ACC112 (cell line): Measurements from ENCODE around the gene CXCR4.
A peak's percentile ranks its signal among the peaks of the same experiment; 100 is the strongest.

Experiments used
- H2AFZ ChIP-seq: fragments of 200-600 bp; sonication (generic); one replicate; pipeline ENCODE4 v1.6.0; 2017; ENCODE audit warnings: antibody characterized with exemption, low read length; ENCODE audit not compliant: unreplicated experiment
- H3K27ac ChIP-seq: fragments of 200-600 bp; sonication (generic); 2 replicates; pipeline ENCODE4 v1.5.1; 2014; ENCODE audit warnings: low read depth, mild to moderate bottlenecking, antibody characterized with exemption, low read length, moderate library complexity
- H3K27me3 ChIP-seq: fragments of 200-600 bp; sonication (generic); 2 replicates; pipeline ENCODE4 v1.6.1; 2014; ENCODE audit warnings: mild to moderate bottlenecking, antibody characterized with exemption, low read length, moderate library complexity, mixed read lengths; ENCODE audit not compliant: insufficient read depth
- H3K36me3 ChIP-seq: fragments of 200-600 bp; sonication (generic); 2 replicates; pipeline ENCODE4 v1.6.1; 2016; ENCODE audit warnings: mild to moderate bottlenecking, antibody characterized with exemption, low read length, moderate library complexity, mixed read lengths; ENCODE audit not compliant: insufficient read depth
- H3K4me1 ChIP-seq: fragments of 200-600 bp; sonication (generic); one replicate; pipeline ENCODE4 v1.6.1; 2016; ENCODE audit warnings: low read length, mixed read lengths; ENCODE audit not compliant: insufficient read depth, unreplicated experiment, control insufficient read depth
- H3K4me3 ChIP-seq: fragments of 200-600 bp; sonication (generic); 2 replicates; pipeline ENCODE4 v1.5.1; 2014; ENCODE audit warnings: mild to moderate bottlenecking, low read depth, low read length
- H3K79me2 ChIP-seq: fragments of 200-600 bp; sonication (generic); one replicate; pipeline ENCODE4 v1.6.0; 2016; ENCODE audit warnings: low read length; ENCODE audit not compliant: control insufficient read depth, unreplicated experiment, insufficient read depth

CXCR4 gene

DNA sequence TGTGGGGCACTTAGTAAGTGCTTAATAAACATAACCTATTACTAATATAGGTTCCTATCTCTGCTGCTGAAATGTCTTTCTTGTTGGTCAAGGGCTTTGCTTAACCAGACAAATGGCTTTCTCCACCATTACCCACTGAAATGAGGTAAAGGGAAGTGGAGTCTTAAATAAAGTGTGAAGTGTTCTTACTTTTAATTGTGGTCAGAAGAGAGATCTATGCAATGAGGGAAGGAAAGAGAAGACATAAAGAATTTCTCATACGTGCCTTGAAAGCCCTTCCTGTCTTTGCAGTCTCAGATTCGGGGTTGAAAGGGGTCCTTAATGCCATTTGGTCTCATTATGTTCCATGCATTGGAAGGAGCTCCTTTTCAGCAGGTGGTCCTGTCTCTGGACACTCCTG, 6.9 kb upstream of the CXCR4 start:
- Histone ChIP-seq H3K79me2 (no peaks in the 10 kb centered on the region), H2AFZ (no peak overlapping the region), H3K4me3 (no peak overlapping the region), H3K36me3 (no peaks in the 10 kb centered on the region), H3K27ac (no peak overlapping the region), H3K27me3 (peaks cover 82% of the 10 kb centered on the region), H3K4me1 (no peaks in the 10 kb centered on the region)

DNA sequence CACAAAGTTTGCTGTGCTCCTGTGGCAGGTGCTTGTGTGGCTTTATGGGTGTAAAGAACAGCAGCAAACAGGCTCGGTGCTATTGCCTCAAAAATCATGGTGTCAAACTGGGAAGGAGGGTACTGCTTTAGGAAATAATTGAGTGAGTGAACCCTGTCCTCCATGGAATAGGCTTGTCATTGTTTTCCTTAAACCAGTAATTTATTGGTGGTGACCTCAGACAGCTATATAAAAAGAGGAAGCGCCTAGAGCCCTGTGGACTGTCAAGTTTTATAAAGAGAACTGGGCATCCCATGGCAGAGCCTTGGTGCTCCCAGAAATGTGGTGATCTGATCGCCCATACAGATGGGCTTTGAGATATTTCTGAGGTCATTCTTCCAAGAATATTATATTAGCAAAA, 4.7 kb upstream of the CXCR4 start:
- no peaks in the 10 kb centered on the region for H3K79me2 ChIP-seq
- no peak overlapping the region for H3K4me3 ChIP-seq
- no peak overlapping the region for H2AFZ ChIP-seq
- H3K27ac ChIP-seq, result no peak overlapping the region
- H3K36me3 ChIP-seq, result no peaks in the 10 kb centered on the region
- no peaks in the 10 kb centered on the region for H3K4me1 ChIP-seq
- H3K27me3 ChIP-seq, result peaks cover 92% of the 10 kb centered on the region

DNA sequence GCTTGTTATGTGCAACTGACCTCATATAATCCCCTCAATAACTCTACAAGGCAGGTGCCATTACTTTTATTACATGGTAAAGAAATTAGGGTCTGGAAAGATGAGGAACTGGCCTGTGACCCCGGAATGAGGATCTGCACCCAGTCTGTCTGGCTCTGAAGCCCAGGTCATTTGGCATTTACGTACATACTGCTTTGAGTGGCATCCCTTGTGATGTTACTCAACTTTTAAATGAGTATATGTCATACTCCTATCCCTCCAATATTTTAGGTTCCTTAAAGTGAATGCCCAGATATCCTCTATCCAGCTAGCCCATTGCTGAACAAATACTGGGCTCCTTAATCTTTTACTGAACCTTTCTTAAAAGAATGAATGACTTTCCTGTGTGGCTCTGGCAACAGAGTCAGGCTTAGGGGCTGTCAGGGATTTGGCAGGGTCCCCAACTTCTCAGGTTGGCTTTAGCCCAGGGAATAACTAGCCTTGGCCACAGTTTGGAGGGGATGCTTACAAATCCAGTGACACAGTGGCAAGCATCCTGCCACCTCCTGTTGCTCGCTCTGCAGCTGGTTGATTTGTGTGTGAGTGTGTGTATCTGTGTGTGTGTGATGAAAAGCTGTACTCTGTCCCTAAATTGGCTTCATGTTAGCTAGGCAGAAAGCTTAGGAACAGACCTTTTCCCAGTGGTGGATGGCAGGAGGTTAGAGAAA, 3.4 kb upstream of the CXCR4 start:
- Histone ChIP-seq H2AFZ (no peak overlapping the region), H3K79me2 (no peaks in the 10 kb centered on the region), H3K36me3 (no peaks in the 10 kb centered on the region), H3K4me1 (no peaks in the 10 kb centered on the region), H3K27me3 (peaks cover 92% of the 10 kb centered on the region), H3K27ac (no peak overlapping the region), H3K4me3 (no peak overlapping the region)

GRCh38 chr2:136119717-136120675, 2.0 kb upstream of the CXCR4 start:
- no peak overlapping the region for H3K27ac ChIP-seq
- H3K79me2 ChIP-seq, result no peaks in the 10 kb centered on the region
- no peak overlapping the region for H2AFZ ChIP-seq
- H3K36me3 ChIP-seq, result no peaks in the 10 kb centered on the region
- peaks cover 92% of the 10 kb centered on the region for H3K27me3 ChIP-seq
- H3K4me1 ChIP-seq, result no peaks in the 10 kb centered on the region
- H3K4me3 ChIP-seq, result no peak overlapping the region; the same call in 1 of the 2 replicates

DNA sequence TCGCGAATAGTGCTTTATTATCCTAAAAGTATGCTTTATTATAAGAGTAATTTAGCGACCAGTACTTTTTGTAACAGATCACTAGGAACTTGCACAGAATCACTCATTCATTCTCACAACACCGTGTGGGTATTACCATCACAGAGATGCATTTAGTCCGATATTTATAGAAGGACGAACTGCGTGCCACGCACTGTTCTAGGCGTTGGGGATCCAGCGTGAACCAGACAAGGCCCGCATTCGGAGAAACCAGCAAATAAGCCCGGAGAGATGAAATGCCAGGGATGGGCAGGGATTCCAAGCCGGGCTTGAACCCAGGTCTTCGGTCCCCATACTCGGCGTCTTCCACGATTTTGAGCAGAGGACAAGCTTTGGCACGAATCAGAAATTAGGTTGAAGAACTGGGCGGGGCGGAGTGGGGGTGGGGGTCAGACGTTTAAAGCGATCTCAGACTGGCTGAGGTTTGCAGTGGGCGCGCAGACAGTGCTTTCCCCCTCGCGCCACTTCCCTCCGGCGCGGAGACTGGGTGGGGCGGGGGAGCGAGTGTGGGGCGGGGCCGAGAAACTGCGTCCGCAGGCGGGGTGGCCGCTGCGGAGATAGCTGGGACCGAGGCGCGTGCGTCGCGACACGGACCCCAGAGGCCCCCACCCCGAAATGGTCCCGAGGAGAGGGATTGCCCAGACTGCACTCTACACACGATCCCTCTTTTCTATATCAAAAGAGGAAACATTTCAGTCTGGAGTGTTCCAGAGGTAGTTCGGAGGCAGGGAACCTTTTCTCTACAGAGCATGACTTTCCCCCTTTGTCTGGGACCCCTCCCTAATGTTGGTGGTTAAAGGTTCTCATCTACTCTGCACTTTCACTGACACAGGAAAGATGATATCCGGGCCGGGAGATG, 1.1 kb upstream of the CXCR4 start:
- Histone ChIP-seq H3K4me1 (no peaks in the 10 kb centered on the region), H2AFZ (no peak overlapping the region), H3K27ac (no peak overlapping the region), H3K4me3 (peak overlapping the region; percentile 39; the same call in 1 of the 2 replicates), H3K79me2 (no peaks in the 10 kb centered on the region), H3K27me3 (peaks cover 92% of the 10 kb centered on the region), H3K36me3 (no peaks in the 10 kb centered on the region)

DNA sequence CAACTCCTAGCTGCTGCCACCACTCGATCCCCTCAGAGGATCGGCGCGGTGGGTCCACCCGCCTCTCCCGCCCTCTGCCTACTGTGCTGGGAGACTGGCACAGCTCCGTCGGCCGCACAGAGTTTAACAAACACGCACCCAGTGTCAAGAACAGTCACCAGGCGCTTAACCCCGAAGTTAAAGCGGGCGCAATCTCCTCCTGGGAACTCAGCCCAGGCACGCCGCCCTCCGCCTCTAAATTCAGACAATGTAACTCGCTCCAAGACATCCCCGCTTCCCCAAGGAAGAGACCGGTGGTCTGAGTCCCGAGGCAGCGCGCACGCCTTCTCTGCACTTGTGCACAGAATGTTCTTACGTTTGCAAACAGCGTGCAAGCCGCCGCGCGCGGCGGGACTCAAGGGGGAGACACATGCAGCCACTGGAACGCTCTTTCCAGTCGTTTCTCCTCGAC, 533 bp downstream of the CXCR4 start:
- peaks cover 99% of the 10 kb centered on the region for H3K27me3 ChIP-seq
- H3K27ac ChIP-seq, result no peak overlapping the region
- no peaks in the 10 kb centered on the region for H3K79me2 ChIP-seq
- no peak overlapping the region for H2AFZ ChIP-seq
- H3K4me1 ChIP-seq, result no peaks in the 10 kb centered on the region
- no peaks in the 10 kb centered on the region for H3K36me3 ChIP-seq
- peak overlapping the region; percentile 67 for H3K4me3 ChIP-seq

DNA sequence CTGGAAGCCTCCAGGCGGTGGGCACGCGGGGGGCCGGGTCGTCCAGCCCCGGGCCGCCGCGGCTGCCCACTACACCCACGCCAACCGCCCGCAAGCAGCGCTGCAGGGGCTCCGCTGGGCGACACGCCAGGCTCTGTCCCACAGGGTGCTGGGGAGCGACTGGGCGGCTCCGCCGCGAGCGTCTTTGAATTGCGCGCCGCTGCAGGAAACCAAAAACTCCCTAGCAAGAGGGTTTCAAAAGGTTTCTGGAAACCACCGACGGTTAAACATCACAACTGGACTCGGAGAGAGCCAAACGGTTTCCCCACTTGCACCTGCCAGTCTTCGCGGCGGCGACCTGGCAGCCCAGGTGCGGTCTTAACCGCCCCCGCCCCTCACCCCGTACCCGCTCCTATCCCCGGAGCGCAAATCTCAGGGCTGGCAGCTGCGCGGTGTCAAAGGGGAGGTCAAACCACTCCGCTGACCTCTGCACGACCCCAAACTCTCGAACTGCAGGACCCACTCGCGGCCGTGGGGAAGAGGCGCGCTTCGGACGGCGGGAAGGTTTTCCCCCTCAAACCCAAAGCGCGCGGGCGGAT, 1.0 kb downstream of the CXCR4 start:
- no peak overlapping the region for H3K27ac ChIP-seq
- peak overlapping the region; percentile 67; the same call in 1 of the 2 replicates for H3K4me3 ChIP-seq
- no peak overlapping the region for H2AFZ ChIP-seq
- H3K4me1 ChIP-seq, result no peaks in the 10 kb centered on the region
- no peaks in the 10 kb centered on the region for H3K79me2 ChIP-seq
- H3K27me3 ChIP-seq, result peaks cover 99% of the 10 kb centered on the region
- no peaks in the 10 kb centered on the region for H3K36me3 ChIP-seq

GRCh38 chr2:136116151-136116812, 1.7 kb downstream of the CXCR4 start:
- H2AFZ ChIP-seq, result no peak overlapping the region
- no peaks in the 10 kb centered on the region for H3K4me1 ChIP-seq
- H3K27me3 ChIP-seq, result peaks cover 99% of the 10 kb centered on the region
- no peaks in the 10 kb centered on the region for H3K79me2 ChIP-seq
- no peak overlapping the region for H3K27ac ChIP-seq
- H3K36me3 ChIP-seq, result no peaks in the 10 kb centered on the region
- peak overlapping the region; percentile 67; the same call in 1 of the 2 replicates for H3K4me3 ChIP-seq

- H3K4me3 ChIP-seq, result no peak overlapping the region
- H3K4me1 ChIP-seq, result no peaks in the 10 kb centered on the region
- H2AFZ ChIP-seq, result no peak overlapping the region
- no peaks in the 10 kb centered on the region for H3K36me3 ChIP-seq
- H3K27ac ChIP-seq, result no peak overlapping the region
- no peaks in the 10 kb centered on the region for H3K79me2 ChIP-seq
- peaks cover 99% of the 10 kb centered on the region for H3K27me3 ChIP-seq
Measured at GRCh38 chr2:136115183-136115761, 2.7 kb downstream of the CXCR4 start.
